GM12878 (cell line): ENCODE results near the gene SLC39A6. TPM values are rescaled to one million over a fixed set of nuclear protein-coding genes. Genes with fewer than 3 reads are reported as not detected.

Experiments used
- ATAC-seq: fragments of 200-7000 bp; cut with Tn5 transposase; 3 replicates; pipeline ENCODE4 v1.9.1; 2020; ENCODE audit warnings: mild to moderate bottlenecking, moderate library complexity
- BruUV-seq: library from RNA; stranded (reverse); fragments of 400-500 nt; replicated peaks from 2 replicates; lab custom pipeline; 2021; lab: Mats Ljungman, UMichigan
- CTCF ChIA-PET: fragments of 300-600 bp; sonication (Branson Sonifier 250); formaldehyde crosslinking; extraction: SDS; loops from one replicate; lab custom pipeline; 2021; ENCODE audit warnings: inconsistent platforms; lab: Yijun Ruan, JAX
- POLR2A ChIA-PET: fragments of 350-600 bp; formaldehyde crosslinking; extraction: SDS; loops from one replicate; lab custom pipeline; 2021; ENCODE audit warnings: inconsistent platforms; lab: Charles Lee
- RAD21 ChIA-PET: fragments of 300-600 bp; sonication (Branson Sonifier 250); formaldehyde crosslinking; loops from one replicate; lab custom pipeline; 2023; ENCODE audit warnings: antibody characterized with exemption; ENCODE audit not compliant: unreplicated experiment; lab: Charles Lee
- SMC1A ChIA-PET: fragments of 300-600 bp; sonication (Branson Sonifier 250); formaldehyde crosslinking; loops from one replicate; lab custom pipeline; 2023; ENCODE audit not compliant: unreplicated experiment, uncharacterized antibody; lab: Charles Lee
- DNase-seq: peaks from one replicate; pipeline ENCODE4 v3.0.0-alpha.2; 2011; ENCODE audit warnings: low read depth, low spot score
- FAIRE-seq: peaks from 3 replicates; lab custom pipeline; 2011; peaks lifted over from hg19 to GRCh38; lab: Jason Lieb, UNC
- H2AFZ ChIP-seq: 2 replicates; pipeline ENCODE4 v1.6.0; 2011; ENCODE audit warnings: low read depth, low read length, control low read depth; ENCODE audit not compliant: control insufficient read depth
- H3K27ac ChIP-seq: 2 replicates; pipeline ENCODE4 v1.5.1; 2011; ENCODE audit warnings: control low read depth; ENCODE audit not compliant: control insufficient read depth, insufficient read depth
- H3K27me3 ChIP-seq, 2 experiments: replicated peaks in 1 of 2; 2 replicates each; pipeline versions ENCODE4 v1.6.0 to v1.6.1; 2011; ENCODE audit warnings: low read length in 1 of 2; ENCODE audit not compliant: control insufficient read depth in 2 of 2, insufficient read depth in 2 of 2
- H3K36me3 ChIP-seq, 2 experiments: 2 replicates each; pipeline ENCODE4 v1.5.1; 2011; ENCODE audit warnings: low read length in 1 of 2; ENCODE audit not compliant: control insufficient read depth in 2 of 2, insufficient read depth in 2 of 2
- H3K4me1 ChIP-seq: 2 replicates; pipeline ENCODE4 v1.6.1; 2011; ENCODE audit warnings: mild to moderate bottlenecking, low read length, moderate library complexity, mixed read lengths; ENCODE audit not compliant: control insufficient read depth, insufficient read depth
- H3K4me2 ChIP-seq: 2 replicates; pipeline ENCODE4 v1.6.0; 2011; ENCODE audit warnings: control low read depth; ENCODE audit not compliant: control insufficient read depth, insufficient read depth
- H3K4me3 ChIP-seq: fragments of 200-600 bp; sonication (generic); 2 replicates; pipeline ENCODE4 v1.5.1; 2016
- H3K79me2 ChIP-seq: 2 replicates; pipeline ENCODE4 v1.6.0; 2011; ENCODE audit warnings: low read length; ENCODE audit not compliant: control insufficient read depth, insufficient read depth
- H3K9ac ChIP-seq: 2 replicates; pipeline ENCODE4 v1.8.0; 2011; ENCODE audit warnings: low read length, control low read depth, mixed read lengths; ENCODE audit not compliant: control insufficient read depth, insufficient read depth
- H3K9me3 ChIP-seq: replicated peaks from 3 replicates; pipeline ENCODE4 v1.5.1; 2011; ENCODE audit warnings: mild to moderate bottlenecking, low read length; ENCODE audit not compliant: control insufficient read depth, insufficient read depth
- H4K20me1 ChIP-seq: 2 replicates; pipeline ENCODE4 v1.6.0; 2011; ENCODE audit not compliant: control insufficient read depth, insufficient read depth
- CBFB ChIP-seq: IDR thresholded peaks from 2 replicates; pipeline ENCODE4 v1.6.1; 2016; ENCODE audit warnings: antibody characterized with exemption, low read depth
- CREM ChIP-seq: IDR thresholded peaks from 2 replicates; pipeline ENCODE4 v1.6.1; 2014; ENCODE audit warnings: antibody characterized with exemption, low read depth
- E4F1 ChIP-seq: fragments of 450-650 bp; IDR thresholded peaks from 2 replicates; pipeline ENCODE4 v1.6.1; 2018; ENCODE audit warnings: borderline replicate concordance, mild to moderate bottlenecking; ENCODE audit not compliant: partially characterized antibody
- EED ChIP-seq: sonication (generic); IDR thresholded peaks from 2 replicates; pipeline ENCODE4 v1.6.1; 2016; ENCODE audit warnings: antibody characterized with exemption, low read depth
- ELK1 ChIP-seq: IDR thresholded peaks from 2 replicates; pipeline ENCODE4 v1.6.1; 2012; ENCODE audit warnings: low read depth, low read length, improper control_type of control experiment
- EZH2 ChIP-seq: IDR thresholded peaks from 2 replicates; pipeline ENCODE4 v1.6.1; 2012; ENCODE audit warnings: low read depth, mild to moderate bottlenecking, control low read depth, inconsistent platforms, low read length, borderline replicate concordance; ENCODE audit not compliant: control insufficient read depth
- PAX8 ChIP-seq: fragments of 450-650 bp; IDR thresholded peaks from 2 replicates; pipeline ENCODE4 v1.6.1; 2017; ENCODE audit warnings: mild to moderate bottlenecking, moderate library complexity
- PBX3 ChIP-seq: IDR thresholded peaks from 2 replicates; pipeline ENCODE4 v1.6.1; 2011; ENCODE audit warnings: mild to moderate bottlenecking, low read depth, low read length, moderate library complexity; ENCODE audit not compliant: insufficient replicate concordance
- POLR2AphosphoS5 ChIP-seq: IDR thresholded peaks from 2 replicates; pipeline ENCODE4 v1.6.1; 2011; ENCODE audit warnings: mild to moderate bottlenecking, low read length, inconsistent platforms
- POU2F2 ChIP-seq: IDR thresholded peaks from 3 replicates; pipeline ENCODE4 v1.6.1; 2011; ENCODE audit warnings: low read depth, mild to moderate bottlenecking, low read length, borderline replicate concordance
- SMAD1 ChIP-seq: fragments of 450-650 bp; IDR thresholded peaks from 2 replicates; pipeline ENCODE4 v1.6.1; 2018; ENCODE audit warnings: mild to moderate bottlenecking, low read depth; ENCODE audit not compliant: partially characterized antibody
- SP1 ChIP-seq: IDR thresholded peaks from one replicate; pipeline ENCODE4 v1.6.1; 2011; ENCODE audit warnings: low read depth, low read length
- YBX1 ChIP-seq: fragments of 450-650 bp; IDR thresholded peaks from 2 replicates; pipeline ENCODE4 v1.6.1; 2016; ENCODE audit warnings: antibody characterized with exemption
- ZNF274 ChIP-seq: IDR thresholded peaks from one replicate; pipeline ENCODE4 v1.8.0; 2011; ENCODE audit not compliant: insufficient read length, insufficient read depth
- WGBS: methylation state at CpG from one replicate; pipeline ENCODE4 v1.1.6; 2016; ENCODE audit warnings: low lambda C conversion rate; ENCODE audit not compliant: insufficient replicate concordance, insufficient coverage; ENCODE audit errors: missing lambda C conversion rate; 5-methylcytosine and 5-hydroxymethylcytosine counted together
- in situ Hi-C: fragments of 300-500 bp; cut with MboI; formaldehyde crosslinking; loops from 9 replicates; pipeline ENCODE4 v1.14.3; 2018; ENCODE audit warnings: mixed read lengths
- intact Hi-C: fragments of 100-400 bp; cut with micrococcal nuclease; formaldehyde crosslinking; loops from one replicate; pipeline ENCODE4 v1.14.2; 2022; ENCODE audit not compliant: unreplicated experiment
- polyA plus RNA-seq, 11 experiments: library from polyadenylated mRNA; depleted of rRNA in 4 of 11; unstranded in 6 of 11; stranded (reverse) in 5 of 11; fragments of >200 nt; fragmentation: Nextera tagmentation in 4 of 11; fragmentation: Illumina TruSeq in 1 of 11; extraction: Ambion mirVana in 4 of 11; extraction: Trizol in 1 of 11; gene quantifications; 1 replicate in 1 of 11; 2 replicates in 10 of 11; pipeline versions ENCODE4 v1.2.1 to v1.2.3, GENCODE V29; 2011 to 2016; ENCODE audit warnings: inconsistent platforms in 2 of 11, missing spikeins in 2 of 11, low read depth in 1 of 11
- total RNA-seq, 4 experiments: library from RNA; depleted of rRNA in 3 of 4; stranded (reverse); fragments of >200 nt in 3 of 4; fragmentation: Illumina TruSeq in 1 of 4; extraction: Trizol in 1 of 4; gene quantifications; 2 replicates each; pipeline versions ENCODE4 v1.2.1 to v1.2.3, GENCODE V29; 2013 to 2021

Gene SLC39A6
- total and polyA plus RNA-seq, 10 of the 15 experiments (the other 5 are each of a cell fraction or from before 2014, with no cell fraction given) = 12.4 to 65.9 (median 41.3) TPM

- H3K9ac ChIP-seq = no peak overlapping the region
- H3K36me3 ChIP-seq = peaks cover 0 to under 1% of the 10 kb centered on the region in 2 experiments; a peak in 1 of 4 replicates
- ChIA-PET SMC1A (interaction anchor here (0.6 to 1.4 kb wide), 4 partner anchors 11 to 152 kb away, joined by 3 to 4 read pairs (median 4); no protein-coding TSS in a partner anchor), POLR2A (interaction anchor here (0.7 kb wide), 2 partner anchors 13 to 306 kb away, joined by 3 to 4 read pairs; no protein-coding TSS in a partner anchor), CTCF (interaction anchor here (0.8 to 1.7 kb wide), 2 partner anchors 11 to 440 kb away, joined by 3 to 5 read pairs; no protein-coding TSS in a partner anchor), RAD21 (interaction anchor here (1.8 kb wide), 1 partner anchor 151 kb away, joined by 4 read pairs; no protein-coding TSS in a partner anchor)
- in situ Hi-C loops (no loop called here), intact Hi-C loops (no loop called here)
- no peak overlapping the region for H2AFZ ChIP-seq
- no peaks in the 10 kb centered on the region for H3K9me3 ChIP-seq
- peaks cover 68% of the 10 kb centered on the region for H3K79me2 ChIP-seq
- 90% methylated on average over 3 of the region's 3 CpGs for WGBS
- peak overlapping the region; percentile 44; the same call in 1 of the 2 replicates for H3K4me3 ChIP-seq
- peaks cover 7% of the 10 kb centered on the region; the same call in 1 of the 2 replicates for H3K4me1 ChIP-seq
- BruUV-seq = no TSS peak
- H3K27me3 ChIP-seq = no peaks in the 10 kb centered on the region
- no peaks in the 10 kb centered on the region for H4K20me1 ChIP-seq
- TF ChIP-seq EZH2 = no peak
- TF ChIP-seq SP1 = no peak
- TF ChIP-seq CREM = no peak
- no peak for TF ChIP-seq POU2F2
- TF ChIP-seq PAX8 = no peak
- no peak for TF ChIP-seq SMAD1
- TF ChIP-seq POLR2AphosphoS5 = no peak
- TF ChIP-seq YBX1 = no peak
- TF ChIP-seq PBX3 = no peak
- no peak for TF ChIP-seq EED
- TF ChIP-seq ELK1 = no peak
- TF ChIP-seq E4F1 = no peak
- no peak for TF ChIP-seq ZNF274
- TF ChIP-seq CBFB = no peak
- no peak for FAIRE-seq
- DNase-seq = no peak
- peak overlapping the region; percentile 85; the same call in 1 of the 2 replicates for H3K4me2 ChIP-seq
- no peak for ATAC-seq
- H3K27ac ChIP-seq = no peak overlapping the region
These were observed 3.6 kb upstream of the SLC39A6 start for GRCh38 chr18:36132756-36133155.
